GM23338 (cell line): ENCODE measurements around the gene DNAJA2. TPM values are rescaled to one million over a fixed set of nuclear protein-coding genes. Genes with fewer than 3 reads are reported as not detected.

Experiments used
- ATAC-seq: fragments of 200-7000 bp; cut with Tn5 transposase; 3 replicates; pipeline ENCODE4 v1.9.1; 2020
- DNase-seq: peaks from one replicate; pipeline ENCODE4 v3.0.0-alpha.2; 2015; ENCODE audit warnings: low spot score
- H2AFZ ChIP-seq: fragments of 200-600 bp; sonication (generic); 2 replicates; pipeline ENCODE4 v1.8.0; 2016; ENCODE audit warnings: antibody characterized with exemption, mild to moderate bottlenecking, moderate library complexity
- H3F3A ChIP-seq: fragments of 200-600 bp; sonication (generic); replicated peaks from 2 replicates; pipeline ENCODE4 v1.8.0; 2017; ENCODE audit warnings: antibody characterized with exemption, mixed run types, low read depth
- H3K27ac ChIP-seq: fragments of 200-600 bp; sonication (generic); 2 replicates; pipeline ENCODE4 v1.6.1; 2016; ENCODE audit warnings: low read depth
- H3K27me3 ChIP-seq: fragments of 200-600 bp; sonication (generic); 2 replicates; pipeline ENCODE4 v1.8.0; 2016; ENCODE audit warnings: mild to moderate bottlenecking, mixed run types, moderate library complexity; ENCODE audit not compliant: insufficient read depth
- H3K36me3 ChIP-seq: fragments of 200-600 bp; sonication (generic); 2 replicates; pipeline ENCODE4 v1.8.0; 2016; ENCODE audit warnings: mild to moderate bottlenecking; ENCODE audit not compliant: insufficient read depth
- H3K4me1 ChIP-seq: fragments of 200-600 bp; sonication (generic); 2 replicates; pipeline ENCODE4 v1.8.0; 2016; ENCODE audit warnings: mild to moderate bottlenecking, moderate library complexity; ENCODE audit not compliant: insufficient read depth
- H3K4me2 ChIP-seq: fragments of 200-600 bp; sonication (generic); 2 replicates; pipeline ENCODE4 v1.7.1; 2017; ENCODE audit warnings: mixed run types
- H3K4me3 ChIP-seq: fragments of 200-600 bp; sonication (generic); 2 replicates; pipeline ENCODE4 v1.6.1; 2016; ENCODE audit warnings: mixed run types
- H3K79me2 ChIP-seq: fragments of 200-600 bp; sonication (generic); replicated peaks from 2 replicates; pipeline ENCODE4 v1.8.0; 2017; ENCODE audit warnings: mild to moderate bottlenecking; ENCODE audit not compliant: insufficient read depth
- H3K9me2 ChIP-seq: fragments of 200-600 bp; sonication (generic); 2 replicates; pipeline ENCODE4 v1.8.0; 2017; ENCODE audit not compliant: insufficient read depth
- H4K20me1 ChIP-seq: fragments of 200-600 bp; sonication (generic); replicated peaks from 2 replicates; pipeline ENCODE4 v1.8.0; 2017; ENCODE audit warnings: mild to moderate bottlenecking; ENCODE audit not compliant: insufficient read depth
- H3K27ac Mint-ChIP-seq: 2 replicates; pipeline ENCODE4 v1.8.0; 2020; ENCODE audit warnings: inconsistent platforms, mild to moderate bottlenecking, moderate library complexity, mixed read lengths
- H3K27me3 Mint-ChIP-seq: 3 replicates; pipeline ENCODE4 v1.8.0; 2022; ENCODE audit warnings: low read depth, mild to moderate bottlenecking, moderate library complexity, mixed read lengths, inconsistent platforms; ENCODE audit not compliant: insufficient read depth, poor library complexity
- H3K36me3 Mint-ChIP-seq: 3 replicates; pipeline ENCODE4 v1.8.0; 2021; ENCODE audit warnings: low read depth, mild to moderate bottlenecking, inconsistent platforms, moderate library complexity, mixed read lengths
- H3K4me1 Mint-ChIP-seq: 3 replicates; pipeline ENCODE4 v1.8.0; 2020; ENCODE audit warnings: mild to moderate bottlenecking, inconsistent platforms, mixed read lengths
- H3K4me3 Mint-ChIP-seq: 3 replicates; pipeline ENCODE4 v1.8.0; 2021; ENCODE audit warnings: moderate library complexity, mild to moderate bottlenecking, inconsistent platforms, mixed read lengths
- H3K9me3 Mint-ChIP-seq: 3 replicates; pipeline ENCODE4 v1.8.0; 2020; ENCODE audit warnings: moderate library complexity, mild to moderate bottlenecking, inconsistent platforms, mixed read lengths
- EZH2 ChIP-seq: fragments of 200-600 bp; sonication (generic); IDR thresholded peaks from one replicate; pipeline ENCODE4 v1.8.0; 2017; ENCODE audit warnings: antibody characterized with exemption, mild to moderate bottlenecking, low read depth; ENCODE audit not compliant: unreplicated experiment
- JUNB ChIP-seq: IDR thresholded peaks from one replicate; pipeline ENCODE4 v1.6.1; 2016; ENCODE audit warnings: antibody characterized with exemption; ENCODE audit not compliant: unreplicated experiment
- NANOG ChIP-seq: IDR thresholded peaks from 2 replicates; pipeline ENCODE4 v1.6.1; 2016; ENCODE audit warnings: antibody characterized with exemption, borderline replicate concordance
- ZNF114 ChIP-seq: fragments of 250-450 bp; sonication (Bioruptor Pico); IDR thresholded peaks from 2 replicates; pipeline ENCODE4 v1.5.0; 2020; ENCODE audit warnings: mild to moderate bottlenecking, moderate library complexity
- polyA plus RNA-seq: library from polyadenylated mRNA; unstranded; fragments of >200 nt; fragmentation: Nextera tagmentation; extraction: Ambion mirVana; gene quantifications from 2 replicates; pipeline ENCODE4 v1.2.1, GENCODE V29; 2016
- total RNA-seq: library from RNA; depleted of rRNA; stranded (reverse); fragments of >200 nt; shearing (Covaris generic); gene quantifications from 2 replicates; pipeline ENCODE4 v1.2.3, GENCODE V29; 2014
- TF ChIP-seq, protein P1 (sequence below): fragments of 250-450 bp; sonication (Bioruptor Pico); IDR thresholded peaks from 2 replicates; pipeline ENCODE4 v1.5.0; 2020; ENCODE audit warnings: mild to moderate bottlenecking, moderate library complexity
- TF ChIP-seq, protein P2 (sequence below): IDR thresholded peaks from 2 replicates; pipeline ENCODE4 v1.6.1; 2016; ENCODE audit warnings: antibody characterized with exemption
- TF ChIP-seq, protein P3 (sequence below): IDR thresholded peaks from one replicate; pipeline ENCODE4 v1.6.1; 2018; ENCODE audit warnings: antibody characterized with exemption; ENCODE audit not compliant: unreplicated experiment
- TF ChIP-seq, protein P4 (sequence below), 2 experiments: fragments of 200-600 bp in 1 of 2; sonication (generic) in 1 of 2; conservative IDR thresholded peaks; 2 replicates each; pipeline versions ENCODE4 v1.5.1 to v1.6.1; 2016 to 2017; ENCODE audit warnings: antibody characterized with exemption in 2 of 2, low read depth in 2 of 2, mild to moderate bottlenecking in 2 of 2, moderate library complexity in 1 of 2

The DNAJA2 gene
- total and polyA plus RNA-seq, 2 experiments from 2014 or later = 94.5 to 101 TPM

DNA sequence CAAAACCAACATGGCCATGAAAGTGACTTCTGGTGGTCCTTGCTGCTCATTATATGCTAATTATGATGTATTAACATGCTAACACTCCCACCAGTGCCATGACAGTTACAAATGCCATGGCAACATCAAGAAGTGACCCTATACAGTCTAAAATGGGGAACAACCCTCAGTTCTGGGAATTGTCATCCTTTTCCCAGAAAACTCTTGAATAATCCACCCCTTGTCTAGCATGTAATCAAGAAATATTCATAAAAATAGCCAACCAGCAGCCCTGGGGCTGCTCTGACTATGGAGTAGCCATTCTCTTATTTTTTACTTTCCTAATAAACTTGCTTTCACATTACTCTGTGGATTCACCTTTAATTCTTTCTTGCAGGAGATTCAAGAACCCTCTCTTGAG, 35.9 kb downstream of the DNAJA2 start (continued):
- TF ChIP-seq, protein P1, sequence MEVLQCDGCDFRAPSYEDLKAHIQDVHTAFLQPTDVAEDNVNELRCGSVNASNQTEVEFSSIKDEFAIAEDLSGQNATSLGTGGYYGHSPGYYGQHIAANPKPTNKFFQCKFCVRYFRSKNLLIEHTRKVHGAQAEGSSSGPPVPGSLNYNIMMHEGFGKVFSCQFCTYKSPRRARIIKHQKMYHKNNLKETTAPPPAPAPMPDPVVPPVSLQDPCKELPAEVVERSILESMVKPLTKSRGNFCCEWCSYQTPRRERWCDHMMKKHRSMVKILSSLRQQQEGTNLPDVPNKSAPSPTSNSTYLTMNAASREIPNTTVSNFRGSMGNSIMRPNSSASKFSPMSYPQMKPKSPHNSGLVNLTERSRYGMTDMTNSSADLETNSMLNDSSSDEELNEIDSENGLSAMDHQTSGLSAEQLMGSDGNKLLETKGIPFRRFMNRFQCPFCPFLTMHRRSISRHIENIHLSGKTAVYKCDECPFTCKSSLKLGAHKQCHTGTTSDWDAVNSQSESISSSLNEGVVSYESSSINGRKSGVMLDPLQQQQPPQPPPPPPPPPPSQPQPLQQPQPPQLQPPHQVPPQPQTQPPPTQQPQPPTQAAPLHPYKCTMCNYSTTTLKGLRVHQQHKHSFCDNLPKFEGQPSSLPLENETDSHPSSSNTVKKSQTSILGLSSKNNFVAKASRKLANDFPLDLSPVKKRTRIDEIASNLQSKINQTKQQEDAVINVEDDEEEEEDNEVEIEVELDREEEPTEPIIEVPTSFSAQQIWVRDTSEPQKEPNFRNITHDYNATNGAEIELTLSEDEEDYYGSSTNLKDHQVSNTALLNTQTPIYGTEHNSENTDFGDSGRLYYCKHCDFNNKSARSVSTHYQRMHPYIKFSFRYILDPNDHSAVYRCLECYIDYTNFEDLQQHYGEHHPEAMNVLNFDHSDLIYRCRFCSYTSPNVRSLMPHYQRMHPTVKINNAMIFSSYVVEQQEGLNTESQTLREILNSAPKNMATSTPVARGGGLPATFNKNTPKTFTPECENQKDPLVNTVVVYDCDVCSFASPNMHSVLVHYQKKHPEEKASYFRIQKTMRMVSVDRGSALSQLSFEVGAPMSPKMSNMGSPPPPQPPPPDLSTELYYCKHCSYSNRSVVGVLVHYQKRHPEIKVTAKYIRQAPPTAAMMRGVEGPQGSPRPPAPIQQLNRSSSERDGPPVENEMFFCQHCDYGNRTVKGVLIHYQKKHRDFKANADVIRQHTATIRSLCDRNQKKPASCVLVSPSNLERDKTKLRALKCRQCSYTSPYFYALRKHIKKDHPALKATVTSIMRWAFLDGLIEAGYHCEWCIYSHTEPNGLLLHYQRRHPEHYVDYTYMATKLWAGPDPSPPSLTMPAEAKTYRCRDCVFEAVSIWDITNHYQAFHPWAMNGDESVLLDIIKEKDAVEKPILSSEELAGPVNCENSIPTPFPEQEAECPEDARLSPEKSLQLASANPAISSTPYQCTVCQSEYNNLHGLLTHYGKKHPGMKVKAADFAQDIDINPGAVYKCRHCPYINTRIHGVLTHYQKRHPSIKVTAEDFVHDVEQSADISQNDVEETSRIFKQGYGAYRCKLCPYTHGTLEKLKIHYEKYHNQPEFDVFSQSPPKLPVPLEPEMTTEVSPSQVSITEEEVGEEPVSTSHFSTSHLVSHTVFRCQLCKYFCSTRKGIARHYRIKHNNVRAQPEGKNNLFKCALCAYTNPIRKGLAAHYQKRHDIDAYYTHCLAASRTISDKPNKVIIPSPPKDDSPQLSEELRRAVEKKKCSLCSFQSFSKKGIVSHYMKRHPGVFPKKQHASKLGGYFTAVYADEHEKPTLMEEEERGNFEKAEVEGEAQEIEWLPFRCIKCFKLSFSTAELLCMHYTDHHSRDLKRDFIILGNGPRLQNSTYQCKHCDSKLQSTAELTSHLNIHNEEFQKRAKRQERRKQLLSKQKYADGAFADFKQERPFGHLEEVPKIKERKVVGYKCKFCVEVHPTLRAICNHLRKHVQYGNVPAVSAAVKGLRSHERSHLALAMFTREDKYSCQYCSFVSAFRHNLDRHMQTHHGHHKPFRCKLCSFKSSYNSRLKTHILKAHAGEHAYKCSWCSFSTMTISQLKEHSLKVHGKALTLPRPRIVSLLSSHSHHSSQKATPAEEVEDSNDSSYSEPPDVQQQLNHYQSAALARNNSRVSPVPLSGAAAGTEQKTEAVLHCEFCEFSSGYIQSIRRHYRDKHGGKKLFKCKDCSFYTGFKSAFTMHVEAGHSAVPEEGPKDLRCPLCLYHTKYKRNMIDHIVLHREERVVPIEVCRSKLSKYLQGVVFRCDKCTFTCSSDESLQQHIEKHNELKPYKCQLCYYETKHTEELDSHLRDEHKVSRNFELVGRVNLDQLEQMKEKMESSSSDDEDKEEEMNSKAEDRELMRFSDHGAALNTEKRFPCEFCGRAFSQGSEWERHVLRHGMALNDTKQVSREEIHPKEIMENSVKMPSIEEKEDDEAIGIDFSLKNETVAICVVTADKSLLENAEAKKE = no peak
- no peak for TF ChIP-seq JUNB
- TF ChIP-seq, protein P2, sequence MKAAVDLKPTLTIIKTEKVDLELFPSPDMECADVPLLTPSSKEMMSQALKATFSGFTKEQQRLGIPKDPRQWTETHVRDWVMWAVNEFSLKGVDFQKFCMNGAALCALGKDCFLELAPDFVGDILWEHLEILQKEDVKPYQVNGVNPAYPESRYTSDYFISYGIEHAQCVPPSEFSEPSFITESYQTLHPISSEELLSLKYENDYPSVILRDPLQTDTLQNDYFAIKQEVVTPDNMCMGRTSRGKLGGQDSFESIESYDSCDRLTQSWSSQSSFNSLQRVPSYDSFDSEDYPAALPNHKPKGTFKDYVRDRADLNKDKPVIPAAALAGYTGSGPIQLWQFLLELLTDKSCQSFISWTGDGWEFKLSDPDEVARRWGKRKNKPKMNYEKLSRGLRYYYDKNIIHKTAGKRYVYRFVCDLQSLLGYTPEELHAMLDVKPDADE = no peak
- TF ChIP-seq ZNF114 (CRISPR knock-in tag) = no peak

DNA sequence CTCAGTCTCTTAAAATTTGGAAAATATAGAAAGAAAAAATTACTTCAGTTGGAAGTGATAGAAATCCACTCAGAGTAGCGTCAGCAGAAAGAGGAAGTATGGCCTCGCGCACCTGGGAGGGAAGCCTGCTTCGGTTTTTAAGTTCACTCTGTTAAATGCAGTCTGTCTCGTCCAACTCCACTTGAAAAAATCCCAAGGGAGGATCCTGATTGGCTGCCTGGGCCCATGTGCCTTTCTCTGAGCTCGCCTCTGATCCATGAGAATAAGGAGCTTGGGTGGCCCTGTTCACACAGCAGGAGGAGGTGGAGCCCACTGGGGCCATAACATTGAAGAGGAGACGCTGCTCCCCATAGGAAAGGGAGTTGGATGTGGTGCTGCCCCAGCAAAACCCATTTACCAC, 40.7 kb downstream of the DNAJA2 start:
- Histone ChIP-seq H2AFZ (no peak overlapping the region), H3K9me2 (no peaks in the 10 kb centered on the region), H4K20me1 (peaks cover 6% of the 10 kb centered on the region; the same call in 1 of the 2 replicates), H3K4me2 (no peak overlapping the region), H3K36me3 (peaks cover 19% of the 10 kb centered on the region; the same call in 1 of the 2 replicates), H3K79me2 (no peaks in the 10 kb centered on the region), H3K4me3 (no peak overlapping the region), H3K27ac (peak overlapping the region; percentile 40; the same call in 1 of the 2 replicates), H3K27me3 (no peaks in the 10 kb centered on the region), H3K4me1 (no peaks in the 10 kb centered on the region), H3F3A (peaks cover 6% of the 10 kb centered on the region; the same call in 1 of the 2 replicates)
- TF ChIP-seq EZH2 (no peak), NANOG (no peak)
- TF ChIP-seq, protein P2 = no peak
- TF ChIP-seq, protein P3, sequence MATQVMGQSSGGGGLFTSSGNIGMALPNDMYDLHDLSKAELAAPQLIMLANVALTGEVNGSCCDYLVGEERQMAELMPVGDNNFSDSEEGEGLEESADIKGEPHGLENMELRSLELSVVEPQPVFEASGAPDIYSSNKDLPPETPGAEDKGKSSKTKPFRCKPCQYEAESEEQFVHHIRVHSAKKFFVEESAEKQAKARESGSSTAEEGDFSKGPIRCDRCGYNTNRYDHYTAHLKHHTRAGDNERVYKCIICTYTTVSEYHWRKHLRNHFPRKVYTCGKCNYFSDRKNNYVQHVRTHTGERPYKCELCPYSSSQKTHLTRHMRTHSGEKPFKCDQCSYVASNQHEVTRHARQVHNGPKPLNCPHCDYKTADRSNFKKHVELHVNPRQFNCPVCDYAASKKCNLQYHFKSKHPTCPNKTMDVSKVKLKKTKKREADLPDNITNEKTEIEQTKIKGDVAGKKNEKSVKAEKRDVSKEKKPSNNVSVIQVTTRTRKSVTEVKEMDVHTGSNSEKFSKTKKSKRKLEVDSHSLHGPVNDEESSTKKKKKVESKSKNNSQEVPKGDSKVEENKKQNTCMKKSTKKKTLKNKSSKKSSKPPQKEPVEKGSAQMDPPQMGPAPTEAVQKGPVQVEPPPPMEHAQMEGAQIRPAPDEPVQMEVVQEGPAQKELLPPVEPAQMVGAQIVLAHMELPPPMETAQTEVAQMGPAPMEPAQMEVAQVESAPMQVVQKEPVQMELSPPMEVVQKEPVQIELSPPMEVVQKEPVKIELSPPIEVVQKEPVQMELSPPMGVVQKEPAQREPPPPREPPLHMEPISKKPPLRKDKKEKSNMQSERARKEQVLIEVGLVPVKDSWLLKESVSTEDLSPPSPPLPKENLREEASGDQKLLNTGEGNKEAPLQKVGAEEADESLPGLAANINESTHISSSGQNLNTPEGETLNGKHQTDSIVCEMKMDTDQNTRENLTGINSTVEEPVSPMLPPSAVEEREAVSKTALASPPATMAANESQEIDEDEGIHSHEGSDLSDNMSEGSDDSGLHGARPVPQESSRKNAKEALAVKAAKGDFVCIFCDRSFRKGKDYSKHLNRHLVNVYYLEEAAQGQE = no peak
- TF ChIP-seq, protein P4, sequence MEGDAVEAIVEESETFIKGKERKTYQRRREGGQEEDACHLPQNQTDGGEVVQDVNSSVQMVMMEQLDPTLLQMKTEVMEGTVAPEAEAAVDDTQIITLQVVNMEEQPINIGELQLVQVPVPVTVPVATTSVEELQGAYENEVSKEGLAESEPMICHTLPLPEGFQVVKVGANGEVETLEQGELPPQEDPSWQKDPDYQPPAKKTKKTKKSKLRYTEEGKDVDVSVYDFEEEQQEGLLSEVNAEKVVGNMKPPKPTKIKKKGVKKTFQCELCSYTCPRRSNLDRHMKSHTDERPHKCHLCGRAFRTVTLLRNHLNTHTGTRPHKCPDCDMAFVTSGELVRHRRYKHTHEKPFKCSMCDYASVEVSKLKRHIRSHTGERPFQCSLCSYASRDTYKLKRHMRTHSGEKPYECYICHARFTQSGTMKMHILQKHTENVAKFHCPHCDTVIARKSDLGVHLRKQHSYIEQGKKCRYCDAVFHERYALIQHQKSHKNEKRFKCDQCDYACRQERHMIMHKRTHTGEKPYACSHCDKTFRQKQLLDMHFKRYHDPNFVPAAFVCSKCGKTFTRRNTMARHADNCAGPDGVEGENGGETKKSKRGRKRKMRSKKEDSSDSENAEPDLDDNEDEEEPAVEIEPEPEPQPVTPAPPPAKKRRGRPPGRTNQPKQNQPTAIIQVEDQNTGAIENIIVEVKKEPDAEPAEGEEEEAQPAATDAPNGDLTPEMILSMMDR (conservative IDR thresholded peaks at IDR 0.05; ENCODE audit: low read depth in 2 of 2) = no peak
- Mint-ChIP-seq H3K4me1 (peaks cover 10% of the 10 kb centered on the region; the same call in 2 of the 3 replicates), H3K9me3 (no peaks in the 10 kb centered on the region; the same call in 2 of the 3 replicates), H3K36me3 (peaks cover 45% of the 10 kb centered on the region), H3K27ac (peak overlapping the region; percentile 11; the same call in 1 of the 2 replicates), H3K4me3 (no peak overlapping the region; the same call in 2 of the 3 replicates), H3K27me3 (peaks cover 15% of the 10 kb centered on the region)
- peak; percentile 87 for DNase-seq
- peak; percentile 69 for ATAC-seq
